ENCODE measurements around the gene FOXP1. TPM values are rescaled to one million over a fixed set of nuclear protein-coding genes. Genes with fewer than 3 reads are reported as not detected.

FOXP1 gene
- total RNA-seq, 1 experiment from 2014 or later = 75.3 TPM

- H3K79me2 ChIP-seq (ENCODE audit: insufficient read depth, low read length) = no peaks in the 10 kb centered on the region
- H3K14ac ChIP-seq (ENCODE audit: insufficient read depth, low read length) = no peak overlapping the region
- H3K36me3 Mint-ChIP-seq (ENCODE audit: insufficient read depth in 1 of 3, low read depth in 3 of 3) = peaks cover 0 to 7% (median 5%) of the 10 kb centered on the region in 3 experiments; a peak in 5 of 7 replicates
- H3K9me3 Mint-ChIP-seq = no peaks in the 10 kb centered on the region
- H3K9me3 ChIP-seq (ENCODE audit: control insufficient read depth, low read depth, low read length) = no peaks in the 10 kb centered on the region
- no peak for DNase-seq
- H3K79me1 ChIP-seq (ENCODE audit: insufficient read depth, low read depth, low read length, poor library complexity, severe bottlenecking) = no peaks in the 10 kb centered on the region
- no peak overlapping the region for H4K91ac ChIP-seq (ENCODE audit: insufficient read length, low read depth, low read length)
- no peak overlapping the region for H4K5ac ChIP-seq (ENCODE audit: insufficient read length, low read depth, low read length)
- H3K4ac ChIP-seq (ENCODE audit: low read depth, low read length) = no peak overlapping the region
- H2BK12ac ChIP-seq (ENCODE audit: insufficient read length, low read depth, low read length) = no peak overlapping the region
- no peak overlapping the region for H2BK15ac ChIP-seq (ENCODE audit: low read depth, low read length)
- H3K56ac ChIP-seq (ENCODE audit: insufficient read length, low read depth, low read length) = no peak overlapping the region
- no peak overlapping the region for H2BK5ac ChIP-seq (ENCODE audit: insufficient read length, low read length)
- H3K4me1 Mint-ChIP-seq = peaks cover 4 to 9% of the 10 kb centered on the region in 2 experiments
- no peak overlapping the region for H3K4me3 Mint-ChIP-seq
- no peak overlapping the region for H3K9ac ChIP-seq (ENCODE audit: extremely low read depth, insufficient read length, low read length)
- H3K27ac Mint-ChIP-seq = no peak overlapping the region
- H3T11ph ChIP-seq (ENCODE audit: low read length) = no peak overlapping the region
- no peak overlapping the region for H4K8ac ChIP-seq (replicated peaks; ENCODE audit: insufficient read length, low read depth, low read length)
- no peak overlapping the region for H2BK20ac ChIP-seq (ENCODE audit: low read depth, low read length, poor library complexity, severe bottlenecking)
- no peaks in the 10 kb centered on the region for H3K23me2 ChIP-seq (ENCODE audit: insufficient read length, low read depth, low read length, poor library complexity, severe bottlenecking)
- H3K4me2 ChIP-seq (ENCODE audit: insufficient read depth, insufficient read length, low read length) = no peak overlapping the region
- no peak overlapping the region for H3K18ac ChIP-seq (ENCODE audit: insufficient read length, low read depth, low read length)
- H2BK120ac ChIP-seq (ENCODE audit: low read depth, low read length, poor library complexity, severe bottlenecking) = no peak overlapping the region
- no peak overlapping the region for H2AFZ ChIP-seq (ENCODE audit: low read length)
- no peak overlapping the region for H2AK5ac ChIP-seq (ENCODE audit: insufficient read length, low read length)
- no CpG with 5 or more reads among the region's 5 CpGs for WGBS (ENCODE audit: extremely low coverage, insufficient read length, low lambda C conversion rate)
- no peak overlapping the region for H3K27ac ChIP-seq (ENCODE audit: insufficient read length, low read depth, low read length)
- H3K27me3 ChIP-seq (ENCODE audit: insufficient read depth, low read length) = no peaks in the 10 kb centered on the region
- no peak overlapping the region for H3K23ac ChIP-seq (ENCODE audit: insufficient read length, low read depth, low read length)
- no peaks in the 10 kb centered on the region for H3K27me3 Mint-ChIP-seq (ENCODE audit: low read depth)
- no peaks in the 10 kb centered on the region for H3K4me1 ChIP-seq (ENCODE audit: insufficient read depth, low read length)
- TF ChIP-seq, protein P1, sequence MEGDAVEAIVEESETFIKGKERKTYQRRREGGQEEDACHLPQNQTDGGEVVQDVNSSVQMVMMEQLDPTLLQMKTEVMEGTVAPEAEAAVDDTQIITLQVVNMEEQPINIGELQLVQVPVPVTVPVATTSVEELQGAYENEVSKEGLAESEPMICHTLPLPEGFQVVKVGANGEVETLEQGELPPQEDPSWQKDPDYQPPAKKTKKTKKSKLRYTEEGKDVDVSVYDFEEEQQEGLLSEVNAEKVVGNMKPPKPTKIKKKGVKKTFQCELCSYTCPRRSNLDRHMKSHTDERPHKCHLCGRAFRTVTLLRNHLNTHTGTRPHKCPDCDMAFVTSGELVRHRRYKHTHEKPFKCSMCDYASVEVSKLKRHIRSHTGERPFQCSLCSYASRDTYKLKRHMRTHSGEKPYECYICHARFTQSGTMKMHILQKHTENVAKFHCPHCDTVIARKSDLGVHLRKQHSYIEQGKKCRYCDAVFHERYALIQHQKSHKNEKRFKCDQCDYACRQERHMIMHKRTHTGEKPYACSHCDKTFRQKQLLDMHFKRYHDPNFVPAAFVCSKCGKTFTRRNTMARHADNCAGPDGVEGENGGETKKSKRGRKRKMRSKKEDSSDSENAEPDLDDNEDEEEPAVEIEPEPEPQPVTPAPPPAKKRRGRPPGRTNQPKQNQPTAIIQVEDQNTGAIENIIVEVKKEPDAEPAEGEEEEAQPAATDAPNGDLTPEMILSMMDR (conservative IDR thresholded peaks at IDR 0.05) = no peak
- no peaks in the 10 kb centered on the region for H4K20me1 ChIP-seq (ENCODE audit: control insufficient read depth, insufficient read depth, insufficient read length)
These were observed 315.0 kb downstream of the FOXP1 start for GRCh38 chr3:71268462-71268999.

Measured in H9 (cell line).